ENCODE results near the gene NSMF. TPM values are rescaled to one million over a fixed set of nuclear protein-coding genes. Genes with fewer than 3 reads are reported as not detected.
A peak's percentile ranks its signal among the peaks of the same experiment; 100 is the strongest.

Gene NSMF
- total and polyA plus RNA-seq, 2 donors (not counting 1 experiment from before 2014, with no cell fraction given), result 28.7 to 59.4 TPM

- POLR2A ChIA-PET, result interaction anchor here (1.4 kb wide), 1 partner anchor 32 kb away, joined by 9 read pairs; the partner anchor contains the start of genes EXD3 and NOXA1
- Mint-ChIP-seq H3K4me1 (peaks cover 33% of the 10 kb centered on the region), H3K27ac (peak overlapping the region; percentile 79), H3K9me3 (ENCODE audit: insufficient read depth) (no peaks in the 10 kb centered on the region), H3K4me3 (peak overlapping the region; percentile 85), H3K27me3 (no peaks in the 10 kb centered on the region)
- Histone ChIP-seq H2AFZ (ENCODE audit: insufficient read depth, low read depth, low read length, poor library complexity, severe bottlenecking) (peak overlapping the region; percentile 54), H3K4me1 (ENCODE audit: control insufficient read depth in 2 of 2, insufficient read depth in 2 of 2, low read length in 2 of 2) (peaks cover 41 to 62% of the 10 kb centered on the region in 2 donors), H3K9me3 (ENCODE audit: control extremely low read depth in 1 of 3, control insufficient read depth in 2 of 3, insufficient read depth in 1 of 3, low read length in 2 of 3) (peaks cover 0 to 6% (median 0%) of the 10 kb centered on the region in 3 donors), H3K4me3 (ENCODE audit: control extremely low read depth in 1 of 5, extremely low read depth in 1 of 5, insufficient read depth in 1 of 5, low read depth in 2 of 5, low read length in 4 of 5) (peak overlapping the region in 4 of 5 experiments; percentile 54 to 71 (median 60)), H3K4me2 (replicated peaks; ENCODE audit: low read depth, low read length, poor library complexity, severe bottlenecking) (peak overlapping the region; percentile 91), H4K20me1 (ENCODE audit: control insufficient read depth, insufficient read depth, low read length, poor library complexity, severe bottlenecking) (peaks cover 16% of the 10 kb centered on the region), H3K9ac (ENCODE audit: low read length) (peak overlapping the region; percentile 66), H3K27me3 (replicated peaks in 1 of 4; ENCODE audit: control extremely low read depth in 1 of 4, control insufficient read depth in 3 of 4, insufficient read depth in 4 of 4, low read length in 3 of 4) (no peaks in the 10 kb centered on the region), H3K27ac (ENCODE audit: low read length in 2 of 2) (peak overlapping the region; percentile 41 to 73), H3K36me3 (replicated peaks in 1 of 2; ENCODE audit: control extremely low read depth in 1 of 2, control insufficient read depth in 1 of 2, extremely low read depth in 1 of 2, insufficient read depth in 2 of 2, low read length in 1 of 2) (peaks cover 0 to 3% of the 10 kb centered on the region in 2 experiments), H3K79me2 (ENCODE audit: control insufficient read depth, insufficient read depth, low read length) (peaks cover 3% of the 10 kb centered on the region)
- 85% methylated on average over 26 of the region's 30 CpGs for WGBS (ENCODE audit: insufficient coverage)
- intact Hi-C loops (cut with micrococcal nuclease), result loop anchor here (1.0 to 10.0 kb wide), 3 partner anchors 31 to 660 kb away; partner anchors contain the start of genes CCDC183, EXD3, MRPL41 and NOXA1
- DNase-seq (no peak), ATAC-seq (ENCODE audit: low read depth) (no peak)
- CTCF ChIA-PET, result no interaction called here
- TF ChIP-seq CTCF (IDR thresholded peaks at IDR 0.05) (no peak), EZH2 (IDR thresholded peaks at IDR 0.05; ENCODE audit: borderline replicate concordance, insufficient read depth, low read depth, low read length, poor library complexity, severe bottlenecking) (no peak)
Observed at GRCh38 chr9:137454597-137455358, 4.4 kb downstream of the NSMF start.

All from B cell (primary cell).